ENCODE data around the gene IQUB.

IQUB gene

DNA sequence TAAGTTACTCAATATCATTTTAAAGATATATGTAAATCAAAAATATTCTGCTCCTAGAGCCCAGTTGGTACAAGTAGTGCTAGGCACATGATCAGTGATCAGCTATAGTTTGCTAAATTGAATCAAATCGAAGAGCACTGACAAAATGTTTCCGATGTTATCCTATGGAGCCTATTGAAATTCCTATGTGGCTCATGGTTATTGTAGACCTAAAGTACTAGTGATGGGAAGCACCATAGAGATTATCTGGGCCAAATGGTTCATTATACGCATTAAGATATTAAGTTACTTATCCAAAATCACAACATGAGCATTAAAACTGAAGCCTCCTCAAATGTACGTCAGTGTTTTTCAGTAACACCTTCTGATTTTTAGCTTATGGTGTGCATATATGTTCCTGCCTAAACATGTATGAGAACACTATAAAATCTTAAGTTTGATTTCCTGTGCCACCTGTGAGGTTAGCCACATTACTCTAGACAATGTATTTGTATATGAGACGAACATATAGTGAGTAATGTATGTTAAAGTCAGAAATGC is 103.2 kb downstream of the IQUB start:
- in situ Hi-C loops (cut with MboI; ENCODE audit: low pct_unique_long_range_greater_than_20kb, low sequenced_read_pairs, unreplicated experiment) = no loop called here
- no peak for DNase-seq (ENCODE audit: low spot score)
- TF ChIP-seq, protein P1, sequence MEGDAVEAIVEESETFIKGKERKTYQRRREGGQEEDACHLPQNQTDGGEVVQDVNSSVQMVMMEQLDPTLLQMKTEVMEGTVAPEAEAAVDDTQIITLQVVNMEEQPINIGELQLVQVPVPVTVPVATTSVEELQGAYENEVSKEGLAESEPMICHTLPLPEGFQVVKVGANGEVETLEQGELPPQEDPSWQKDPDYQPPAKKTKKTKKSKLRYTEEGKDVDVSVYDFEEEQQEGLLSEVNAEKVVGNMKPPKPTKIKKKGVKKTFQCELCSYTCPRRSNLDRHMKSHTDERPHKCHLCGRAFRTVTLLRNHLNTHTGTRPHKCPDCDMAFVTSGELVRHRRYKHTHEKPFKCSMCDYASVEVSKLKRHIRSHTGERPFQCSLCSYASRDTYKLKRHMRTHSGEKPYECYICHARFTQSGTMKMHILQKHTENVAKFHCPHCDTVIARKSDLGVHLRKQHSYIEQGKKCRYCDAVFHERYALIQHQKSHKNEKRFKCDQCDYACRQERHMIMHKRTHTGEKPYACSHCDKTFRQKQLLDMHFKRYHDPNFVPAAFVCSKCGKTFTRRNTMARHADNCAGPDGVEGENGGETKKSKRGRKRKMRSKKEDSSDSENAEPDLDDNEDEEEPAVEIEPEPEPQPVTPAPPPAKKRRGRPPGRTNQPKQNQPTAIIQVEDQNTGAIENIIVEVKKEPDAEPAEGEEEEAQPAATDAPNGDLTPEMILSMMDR (IDR thresholded peaks at IDR 0.05; ENCODE audit: extremely low read depth, insufficient read depth, missing control alignments) = no peak

DNA sequence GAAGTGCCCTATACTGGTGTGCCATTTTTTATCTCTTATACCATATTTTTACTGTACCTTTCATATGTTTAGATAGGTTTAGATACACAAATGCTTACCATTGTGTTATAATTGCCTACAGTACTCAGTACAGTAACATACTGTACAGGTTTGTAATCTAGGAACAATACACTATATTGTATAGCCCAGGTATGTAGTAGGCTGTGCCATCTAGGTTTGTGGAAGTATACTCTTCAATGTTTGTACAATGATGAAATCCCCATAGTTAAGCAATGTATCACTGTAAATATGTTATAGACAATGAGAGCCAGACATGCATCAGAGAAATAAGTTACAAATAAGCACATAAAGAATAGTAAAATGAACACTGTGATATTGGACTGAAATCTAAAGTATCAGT is 109.1 kb downstream of the IQUB start:
- no peak for DNase-seq (ENCODE audit: low spot score)
- in situ Hi-C loops (cut with MboI; ENCODE audit: low pct_unique_long_range_greater_than_20kb, low sequenced_read_pairs, unreplicated experiment) = no loop called here
- TF ChIP-seq, protein P1 (IDR thresholded peaks at IDR 0.05; ENCODE audit: extremely low read depth, insufficient read depth, missing control alignments) = no peak

DNA sequence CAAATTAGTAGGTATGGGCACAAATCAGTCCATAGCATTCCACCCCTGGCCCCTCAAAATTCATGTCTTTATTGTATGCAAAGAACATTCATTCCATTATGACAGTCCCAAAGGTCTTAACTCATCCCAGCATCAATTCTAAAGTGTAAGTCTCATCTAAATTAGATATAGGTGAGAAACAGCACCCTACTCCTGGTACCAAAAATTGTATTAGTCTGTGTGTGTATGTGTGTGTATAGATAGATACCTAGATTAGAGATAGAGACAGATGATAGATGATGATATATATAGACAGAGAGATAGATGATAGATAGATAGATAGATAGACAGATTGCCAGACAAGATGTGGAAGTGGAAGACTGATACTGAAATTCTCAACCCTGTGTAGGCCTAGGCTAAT is 109.9 kb downstream of the IQUB start:
- no peak for DNase-seq (ENCODE audit: low spot score)
- TF ChIP-seq, protein P1 (IDR thresholded peaks at IDR 0.05; ENCODE audit: extremely low read depth, insufficient read depth, missing control alignments) = no peak
- in situ Hi-C loops (cut with MboI; ENCODE audit: low pct_unique_long_range_greater_than_20kb, low sequenced_read_pairs, unreplicated experiment) = no loop called here

DNA sequence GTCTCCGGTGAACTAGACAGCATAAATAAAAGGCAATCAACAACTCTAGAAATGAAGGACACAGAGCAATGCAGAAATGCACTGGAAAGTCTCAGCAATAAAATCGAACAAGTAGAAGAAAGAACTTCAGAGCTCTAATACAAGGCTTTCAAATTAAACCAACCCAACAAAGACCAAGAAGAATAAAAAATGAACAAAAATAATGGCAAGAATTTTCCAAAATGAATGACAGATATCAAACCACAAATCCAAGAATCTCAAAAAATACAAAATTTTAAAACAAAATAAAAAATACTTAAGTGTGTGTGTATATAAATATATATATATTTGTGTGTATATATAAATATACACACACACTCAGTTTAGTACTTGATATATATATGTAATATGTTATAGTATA is 110.8 kb downstream of the IQUB start:
- TF ChIP-seq, protein P1 (IDR thresholded peaks at IDR 0.05; ENCODE audit: extremely low read depth, insufficient read depth, missing control alignments) = no peak
- no peak for DNase-seq (ENCODE audit: low spot score)
- in situ Hi-C loops (cut with MboI; ENCODE audit: low pct_unique_long_range_greater_than_20kb, low sequenced_read_pairs, unreplicated experiment) = no loop called here

DNA sequence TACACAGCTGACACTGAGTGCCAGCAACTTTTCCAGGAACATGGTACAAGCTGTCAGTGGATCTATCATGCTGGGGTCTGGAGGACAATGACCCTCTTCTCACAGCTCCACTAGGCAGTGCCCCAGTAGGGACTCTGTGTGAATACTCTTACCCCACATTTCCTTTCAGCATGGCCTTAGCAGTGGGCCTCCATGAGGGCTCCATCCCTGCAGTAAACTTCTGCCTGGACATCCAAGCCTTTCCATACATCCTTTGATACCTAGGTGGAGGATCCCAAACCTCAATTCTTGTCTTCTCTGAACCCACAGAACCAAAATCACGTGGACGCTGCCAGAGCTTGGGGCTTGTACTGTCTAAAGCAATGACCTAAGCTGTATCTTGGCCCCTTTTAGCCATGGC is 116.8 kb downstream of the IQUB start:
- DNase-seq (ENCODE audit: low spot score) = no peak
- in situ Hi-C loops (cut with MboI; ENCODE audit: low pct_unique_long_range_greater_than_20kb, low sequenced_read_pairs, unreplicated experiment) = no loop called here
- TF ChIP-seq, protein P1 (IDR thresholded peaks at IDR 0.05; ENCODE audit: extremely low read depth, insufficient read depth, missing control alignments) = no peak

DNA sequence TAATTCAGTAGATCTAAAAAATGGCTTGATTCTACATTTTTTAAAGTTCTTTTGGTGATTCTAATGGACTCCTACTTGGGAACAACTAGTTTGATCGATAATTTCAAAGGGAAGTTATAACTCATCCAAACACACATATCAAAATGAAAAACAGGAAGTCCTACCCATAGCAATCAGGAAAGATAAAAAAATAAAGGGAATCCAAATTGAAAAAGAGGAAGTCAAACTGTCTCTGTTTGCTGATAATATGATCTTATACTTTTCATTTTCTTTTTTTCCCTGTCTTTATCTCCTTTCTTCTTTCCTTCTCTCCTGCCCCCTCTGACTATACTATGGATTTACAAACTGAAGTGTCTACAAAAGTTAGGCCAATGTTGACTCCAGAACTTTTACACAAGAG is 118.8 kb downstream of the IQUB start:
- no peak for DNase-seq (ENCODE audit: low spot score)
- TF ChIP-seq, protein P1 (IDR thresholded peaks at IDR 0.05; ENCODE audit: extremely low read depth, insufficient read depth, missing control alignments) = no peak
- in situ Hi-C loops (cut with MboI; ENCODE audit: low pct_unique_long_range_greater_than_20kb, low sequenced_read_pairs, unreplicated experiment) = no loop called here
